ENCODE results near the gene ZBTB7B. TPM values are rescaled to one million over a fixed set of nuclear protein-coding genes. Genes with fewer than 3 reads are reported as not detected.

The ZBTB7B gene
- total and polyA plus RNA-seq, 9 of the 15 experiments (the other 6 are each of a cell fraction or from before 2014, with no cell fraction given), result 0.04 to 46.5 (median 15.2) TPM

- TF ChIP-seq MYC (IDR thresholded peaks at IDR 0.05; ENCODE audit: low read depth, low read length), result peak; percentile 81; the same call in 1 of the 2 replicates
- no peak for TF ChIP-seq MYC (CRISPR knock-in tag; IDR thresholded peaks at IDR 0.05; ENCODE audit: borderline replicate concordance, low read depth)
- TF ChIP-seq, protein P1, sequence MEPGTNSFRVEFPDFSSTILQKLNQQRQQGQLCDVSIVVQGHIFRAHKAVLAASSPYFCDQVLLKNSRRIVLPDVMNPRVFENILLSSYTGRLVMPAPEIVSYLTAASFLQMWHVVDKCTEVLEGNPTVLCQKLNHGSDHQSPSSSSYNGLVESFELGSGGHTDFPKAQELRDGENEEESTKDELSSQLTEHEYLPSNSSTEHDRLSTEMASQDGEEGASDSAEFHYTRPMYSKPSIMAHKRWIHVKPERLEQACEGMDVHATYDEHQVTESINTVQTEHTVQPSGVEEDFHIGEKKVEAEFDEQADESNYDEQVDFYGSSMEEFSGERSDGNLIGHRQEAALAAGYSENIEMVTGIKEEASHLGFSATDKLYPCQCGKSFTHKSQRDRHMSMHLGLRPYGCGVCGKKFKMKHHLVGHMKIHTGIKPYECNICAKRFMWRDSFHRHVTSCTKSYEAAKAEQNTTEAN (CRISPR knock-in tag; IDR thresholded peaks at IDR 0.05), result no peak; the same call in 1 of the 2 replicates
- TF ChIP-seq HNRNPH1 (optimal IDR thresholded peaks at IDR 0.05; ENCODE audit: low read depth, low read length), result no peak
- no peak for TF ChIP-seq HMG20A (CRISPR knock-in tag; conservative IDR thresholded peaks at IDR 0.05)
- TF ChIP-seq RREB1 (CRISPR knock-in tag; IDR thresholded peaks at IDR 0.05), result no peak
- TF ChIP-seq, protein P2, sequence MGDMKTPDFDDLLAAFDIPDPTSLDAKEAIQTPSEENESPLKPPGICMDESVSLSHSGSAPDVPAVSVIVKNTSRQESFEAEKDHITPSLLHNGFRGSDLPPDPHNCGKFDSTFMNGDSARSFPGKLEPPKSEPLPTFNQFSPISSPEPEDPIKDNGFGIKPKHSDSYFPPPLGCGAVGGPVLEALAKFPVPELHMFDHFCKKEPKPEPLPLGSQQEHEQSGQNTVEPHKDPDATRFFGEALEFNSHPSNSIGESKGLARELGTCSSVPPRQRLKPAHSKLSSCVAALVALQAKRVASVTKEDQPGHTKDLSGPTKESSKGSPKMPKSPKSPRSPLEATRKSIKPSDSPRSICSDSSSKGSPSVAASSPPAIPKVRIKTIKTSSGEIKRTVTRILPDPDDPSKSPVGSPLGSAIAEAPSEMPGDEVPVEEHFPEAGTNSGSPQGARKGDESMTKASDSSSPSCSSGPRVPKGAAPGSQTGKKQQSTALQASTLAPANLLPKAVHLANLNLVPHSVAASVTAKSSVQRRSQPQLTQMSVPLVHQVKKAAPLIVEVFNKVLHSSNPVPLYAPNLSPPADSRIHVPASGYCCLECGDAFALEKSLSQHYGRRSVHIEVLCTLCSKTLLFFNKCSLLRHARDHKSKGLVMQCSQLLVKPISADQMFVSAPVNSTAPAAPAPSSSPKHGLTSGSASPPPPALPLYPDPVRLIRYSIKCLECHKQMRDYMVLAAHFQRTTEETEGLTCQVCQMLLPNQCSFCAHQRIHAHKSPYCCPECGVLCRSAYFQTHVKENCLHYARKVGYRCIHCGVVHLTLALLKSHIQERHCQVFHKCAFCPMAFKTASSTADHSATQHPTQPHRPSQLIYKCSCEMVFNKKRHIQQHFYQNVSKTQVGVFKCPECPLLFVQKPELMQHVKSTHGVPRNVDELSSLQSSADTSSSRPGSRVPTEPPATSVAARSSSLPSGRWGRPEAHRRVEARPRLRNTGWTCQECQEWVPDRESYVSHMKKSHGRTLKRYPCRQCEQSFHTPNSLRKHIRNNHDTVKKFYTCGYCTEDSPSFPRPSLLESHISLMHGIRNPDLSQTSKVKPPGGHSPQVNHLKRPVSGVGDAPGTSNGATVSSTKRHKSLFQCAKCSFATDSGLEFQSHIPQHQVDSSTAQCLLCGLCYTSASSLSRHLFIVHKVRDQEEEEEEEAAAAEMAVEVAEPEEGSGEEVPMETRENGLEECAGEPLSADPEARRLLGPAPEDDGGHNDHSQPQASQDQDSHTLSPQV (IDR thresholded peaks at IDR 0.05), result peak; percentile 92
- no peak for TF ChIP-seq SAFB2 (IDR thresholded peaks at IDR 0.05; ENCODE audit: borderline replicate concordance, low read depth, low read length, severe bottlenecking)
- TF ChIP-seq TGIF2 (CRISPR knock-in tag; IDR thresholded peaks at IDR 0.05), result no peak
- no peak for TF ChIP-seq ZNF512 (tag; IDR thresholded peaks at IDR 0.05)
- no peak for TF ChIP-seq HNRNPLL (IDR thresholded peaks at IDR 0.05; ENCODE audit: low read depth, low read length, poor library complexity, severe bottlenecking)
- peak; percentile 65 to 75 for TF ChIP-seq NRF1 (conservative IDR thresholded peaks at IDR 0.05 in 1 of 2, IDR thresholded peaks at IDR 0.05 in 1 of 2)
These were observed 14.7 kb downstream of the ZBTB7B start (continued) for GRCh38 chr1:155017041-155017945.

All from K562 (cell line).